Measurements from ENCODE around the gene TNFRSF19.

TNFRSF19 gene

DNA sequence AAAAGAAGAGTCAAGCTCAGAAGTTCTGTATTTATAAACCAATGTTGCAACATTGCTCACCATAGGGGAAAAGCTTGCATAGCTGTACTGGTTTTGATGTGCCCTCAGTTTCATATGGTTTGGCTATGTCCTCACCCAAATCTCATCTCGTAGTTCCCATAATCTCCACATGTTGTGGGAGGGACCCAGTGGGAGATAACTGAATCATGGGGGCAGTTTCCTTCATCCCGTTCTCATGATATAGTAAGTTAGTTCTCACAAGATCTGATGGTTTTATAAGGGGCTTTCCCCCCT lies 73.9 kb downstream of the TNFRSF19 start:
- TF ChIP-seq CTCF (IDR thresholded peaks at IDR 0.05) = no peak
- H3K27ac Mint-ChIP-seq = peak overlapping the region; percentile 37
- H3K4me3 Mint-ChIP-seq = no peak overlapping the region
- no peaks in the 10 kb centered on the region for H3K27me3 Mint-ChIP-seq (ENCODE audit: low read depth, poor library complexity)
- H3K9me3 Mint-ChIP-seq = peaks cover 30% of the 10 kb centered on the region
- peaks cover 12% of the 10 kb centered on the region for H3K4me1 Mint-ChIP-seq
- peaks cover 77% of the 10 kb centered on the region for H3K36me3 Mint-ChIP-seq (ENCODE audit: low read depth)
- no peak for DNase-seq

DNA sequence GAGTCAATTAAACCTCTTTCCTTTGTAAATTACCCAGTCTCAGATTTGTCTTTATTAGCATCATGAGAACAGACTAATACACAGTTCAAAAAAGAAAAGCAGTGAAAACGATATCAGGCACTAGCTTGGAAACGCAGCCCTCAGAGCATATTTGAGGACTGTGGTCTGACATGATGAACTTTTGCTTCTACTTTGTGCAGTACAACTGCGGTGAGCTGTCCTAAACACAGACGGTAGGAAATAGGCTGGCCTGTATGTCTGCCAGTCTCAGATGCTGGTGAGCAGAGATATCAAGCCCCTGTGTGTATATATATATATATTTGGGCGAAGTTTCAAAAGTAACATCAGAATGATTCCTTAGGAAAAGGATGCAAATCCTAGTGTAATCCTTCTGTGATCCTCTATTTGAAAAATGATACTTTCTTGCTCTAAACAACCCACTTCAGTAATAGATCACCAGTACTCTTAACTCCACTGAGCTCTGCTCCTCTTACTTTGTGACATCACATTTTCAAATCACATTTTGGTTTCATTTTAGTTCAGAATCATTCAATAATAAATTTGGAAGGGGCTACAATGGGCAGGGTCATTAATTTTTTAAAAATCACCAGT lies 74.4 kb downstream of the TNFRSF19 start:
- Mint-ChIP-seq H3K27ac (peak overlapping the region; percentile 37), H3K36me3 (ENCODE audit: low read depth) (peaks cover 83% of the 10 kb centered on the region), H3K27me3 (ENCODE audit: low read depth, poor library complexity) (no peaks in the 10 kb centered on the region), H3K4me3 (no peak overlapping the region), H3K4me1 (peaks cover 8% of the 10 kb centered on the region), H3K9me3 (peaks cover 34% of the 10 kb centered on the region)
- DNase-seq = no peak
- no peak for TF ChIP-seq CTCF (IDR thresholded peaks at IDR 0.05)

DNA sequence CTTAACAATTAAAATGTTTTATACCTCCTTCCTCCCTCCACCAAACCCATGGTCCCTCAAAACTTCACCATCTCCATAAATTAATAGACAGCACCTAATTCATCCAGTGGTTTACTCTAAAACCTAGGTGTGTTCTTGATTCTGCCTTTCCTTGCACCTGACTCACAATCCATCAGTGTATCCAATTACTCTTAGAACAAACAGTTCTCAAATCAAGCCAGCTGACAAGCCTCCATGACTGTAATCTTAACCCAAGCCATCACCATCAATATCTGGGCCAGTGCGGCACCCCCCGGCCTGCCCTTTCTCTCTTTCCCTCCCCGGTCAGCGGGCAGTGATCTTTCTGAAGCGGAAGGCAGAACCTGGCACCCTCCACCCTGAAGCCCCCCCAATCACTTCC lies 75.6 kb downstream of the TNFRSF19 start:
- peaks cover 90% of the 10 kb centered on the region for H3K36me3 Mint-ChIP-seq (ENCODE audit: low read depth)
- no peak for DNase-seq
- no peaks in the 10 kb centered on the region for H3K27me3 Mint-ChIP-seq (ENCODE audit: low read depth, poor library complexity)
- H3K9me3 Mint-ChIP-seq = peaks cover 40% of the 10 kb centered on the region
- H3K4me1 Mint-ChIP-seq = peaks cover 4% of the 10 kb centered on the region
- H3K27ac Mint-ChIP-seq = peak overlapping the region; percentile 70
- TF ChIP-seq CTCF (IDR thresholded peaks at IDR 0.05) = no peak
- H3K4me3 Mint-ChIP-seq = no peak overlapping the region

DNA sequence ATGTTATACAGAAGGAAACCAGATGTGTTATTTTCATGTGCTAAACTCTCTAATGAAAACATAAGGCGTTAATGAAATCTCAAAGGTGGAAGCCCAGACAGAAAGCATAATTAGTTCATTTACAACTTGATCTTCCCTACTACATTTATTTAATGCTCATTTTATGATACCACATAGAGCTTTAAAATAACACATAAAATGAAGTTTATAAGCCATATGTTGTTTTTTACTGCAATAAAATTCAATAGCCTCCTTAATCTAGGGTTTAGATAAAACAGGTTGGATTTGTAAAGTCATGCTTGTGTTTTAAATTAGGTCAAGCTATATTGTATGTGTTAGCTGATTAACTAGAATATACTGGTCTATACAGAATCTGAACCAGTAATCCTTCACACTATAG lies 81.2 kb downstream of the TNFRSF19 start:
- TF ChIP-seq CTCF (IDR thresholded peaks at IDR 0.05) = no peak
- no peaks in the 10 kb centered on the region for H3K27me3 Mint-ChIP-seq (ENCODE audit: low read depth, poor library complexity)
- H3K27ac Mint-ChIP-seq = no peak overlapping the region
- peaks cover 35% of the 10 kb centered on the region for H3K4me1 Mint-ChIP-seq
- peaks cover 33% of the 10 kb centered on the region for H3K9me3 Mint-ChIP-seq
- no peak overlapping the region for H3K4me3 Mint-ChIP-seq
- DNase-seq = no peak
- H3K36me3 Mint-ChIP-seq (ENCODE audit: low read depth) = peaks cover 83% of the 10 kb centered on the region

- peaks cover 29% of the 10 kb centered on the region for H3K9me3 Mint-ChIP-seq
- DNase-seq = no peak
- H3K36me3 Mint-ChIP-seq (ENCODE audit: low read depth) = peaks cover 79% of the 10 kb centered on the region
- H3K27me3 Mint-ChIP-seq (ENCODE audit: low read depth, poor library complexity) = no peaks in the 10 kb centered on the region
- TF ChIP-seq CTCF (IDR thresholded peaks at IDR 0.05) = no peak
- H3K27ac Mint-ChIP-seq = no peak overlapping the region
- H3K4me3 Mint-ChIP-seq = no peak overlapping the region
- peaks cover 39% of the 10 kb centered on the region for H3K4me1 Mint-ChIP-seq
Observed at GRCh38 chr13:23651887-23652286, 81.7 kb downstream of the TNFRSF19 start.

GRCh38 chr13:23652909-23653726 lies 82.9 kb downstream of the TNFRSF19 start:
- Mint-ChIP-seq H3K27me3 (ENCODE audit: low read depth, poor library complexity) (no peaks in the 10 kb centered on the region), H3K36me3 (ENCODE audit: low read depth) (peaks cover 77% of the 10 kb centered on the region), H3K4me1 (peaks cover 51% of the 10 kb centered on the region), H3K4me3 (no peak overlapping the region), H3K9me3 (peaks cover 17% of the 10 kb centered on the region), H3K27ac (peak overlapping the region; percentile 60)
- no peak for DNase-seq
- no peak for TF ChIP-seq CTCF (IDR thresholded peaks at IDR 0.05)

All from nephron progenitor cell (in vitro differentiated cells).